GM18909 (cell line): ENCODE results near the gene MBNL2.

Source experiments
- ATAC-seq: cut with Tn5 transposase; IDR thresholded peaks from one replicate; pipeline ENCODE4 v1.9.1; 2021; ENCODE audit warnings: mild to moderate bottlenecking; ENCODE audit not compliant: unreplicated experiment, poor library complexity

Gene MBNL2

GRCh38 chr13:97287047-97287383 is 64.9 kb downstream of the MBNL2 start:
- no peak for ATAC-seq

GRCh38 chr13:97288486-97288900 is 66.4 kb downstream of the MBNL2 start:
- no peak for ATAC-seq

GRCh38 chr13:97289514-97290298 is 67.6 kb downstream of the MBNL2 start:
- no peak for ATAC-seq

- ATAC-seq, result no peak
Observed at GRCh38 chr13:97295283-97296182, 73.4 kb downstream of the MBNL2 start.

GRCh38 chr13:97296740-97297139 is 74.6 kb downstream of the MBNL2 start:
- no peak for ATAC-seq

GRCh38 chr13:97298816-97299215 is 76.7 kb downstream of the MBNL2 start:
- no peak for ATAC-seq

GRCh38 chr13:97300871-97301270 is 78.7 kb downstream of the MBNL2 start:
- no peak for ATAC-seq

- no peak for ATAC-seq
Observed at GRCh38 chr13:97301382-97302095, 79.4 kb downstream of the MBNL2 start.

- no peak for ATAC-seq
Observed at GRCh38 chr13:97302611-97303010, 80.5 kb downstream of the MBNL2 start.

GRCh38 chr13:97306106-97306505 is 84.0 kb downstream of the MBNL2 start:
- ATAC-seq, result no peak

- ATAC-seq, result no peak
Observed at GRCh38 chr13:97306645-97307044, 84.5 kb downstream of the MBNL2 start.

GRCh38 chr13:97307118-97307881 is 85.2 kb downstream of the MBNL2 start:
- ATAC-seq, result no peak

- no peak for ATAC-seq
Observed at GRCh38 chr13:97307882-97308624, 85.9 kb downstream of the MBNL2 start.

- ATAC-seq, result no peak
Observed at GRCh38 chr13:97308735-97309429, 86.7 kb downstream of the MBNL2 start.

GRCh38 chr13:97310809-97311436 is 88.8 kb downstream of the MBNL2 start:
- no peak for ATAC-seq

- ATAC-seq, result no peak
Observed at GRCh38 chr13:97311956-97312355, 89.8 kb downstream of the MBNL2 start.

GRCh38 chr13:97313551-97314260 is 91.6 kb downstream of the MBNL2 start:
- ATAC-seq, result no peak

- ATAC-seq, result no peak
Observed at GRCh38 chr13:97316390-97316789, 94.3 kb downstream of the MBNL2 start.
